GM13976 (cell line): ENCODE measurements around the gene ZC3H7A.
A peak's percentile ranks its signal among the peaks of the same experiment; 100 is the strongest.

Experiments used
- DNase-seq: peaks from one replicate; pipeline ENCODE4 v3.0.0; 2012; ENCODE audit warnings: low spot score
- in situ Hi-C: fragments of 300-500 bp; cut with MboI; formaldehyde crosslinking; loops from one replicate; pipeline ENCODE4 v1.12.0; 2022; ENCODE audit warnings: low sequenced_read_pairs, mixed read lengths, inconsistent platforms; ENCODE audit not compliant: unreplicated experiment
- TF ChIP-seq, protein P1 (sequence below): IDR thresholded peaks from 2 replicates; pipeline ENCODE4 v1.5.1; 2012; ENCODE audit warnings: borderline replicate concordance, mild to moderate bottlenecking; ENCODE audit not compliant: insufficient read depth; ENCODE audit errors: extremely low read depth, missing control alignments, control extremely low read depth

The ZC3H7A gene

DNA sequence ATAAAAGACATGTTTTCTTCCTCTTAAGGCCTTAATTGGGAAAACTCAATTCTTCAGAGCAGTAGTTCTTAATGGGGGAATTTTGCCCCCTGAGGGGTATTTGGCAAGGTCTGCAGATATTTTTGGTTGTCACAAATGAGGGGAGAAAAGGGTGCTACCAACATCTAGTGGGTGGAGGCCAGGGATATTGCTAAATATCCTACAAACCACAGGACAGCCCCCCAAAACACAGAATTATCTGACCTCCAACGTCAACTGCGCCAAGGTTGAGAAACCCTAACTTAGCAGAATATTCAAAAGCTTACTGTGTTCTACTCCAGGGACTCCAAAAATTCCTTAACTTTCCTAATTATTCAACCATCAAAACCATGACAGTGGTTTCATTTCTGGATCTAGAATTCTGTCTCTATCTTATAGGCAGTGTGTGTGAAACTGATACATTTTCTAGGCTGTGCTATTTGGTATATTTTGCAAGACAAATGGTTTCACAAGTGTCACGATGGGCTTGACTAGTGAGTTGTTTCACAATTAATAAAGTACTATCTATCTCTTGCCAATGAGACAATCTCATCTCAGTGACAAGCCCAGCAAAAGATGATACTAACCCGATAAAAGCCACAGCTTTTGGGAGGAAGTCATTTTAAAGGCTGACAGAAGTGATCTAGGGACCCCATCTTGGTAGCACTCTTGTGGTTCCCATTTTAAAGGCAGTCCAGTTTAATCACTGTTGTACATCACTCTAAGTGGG, 69.1 kb downstream of the ZC3H7A start:
- DNase-seq = peak; percentile 47
- TF ChIP-seq, protein P1, sequence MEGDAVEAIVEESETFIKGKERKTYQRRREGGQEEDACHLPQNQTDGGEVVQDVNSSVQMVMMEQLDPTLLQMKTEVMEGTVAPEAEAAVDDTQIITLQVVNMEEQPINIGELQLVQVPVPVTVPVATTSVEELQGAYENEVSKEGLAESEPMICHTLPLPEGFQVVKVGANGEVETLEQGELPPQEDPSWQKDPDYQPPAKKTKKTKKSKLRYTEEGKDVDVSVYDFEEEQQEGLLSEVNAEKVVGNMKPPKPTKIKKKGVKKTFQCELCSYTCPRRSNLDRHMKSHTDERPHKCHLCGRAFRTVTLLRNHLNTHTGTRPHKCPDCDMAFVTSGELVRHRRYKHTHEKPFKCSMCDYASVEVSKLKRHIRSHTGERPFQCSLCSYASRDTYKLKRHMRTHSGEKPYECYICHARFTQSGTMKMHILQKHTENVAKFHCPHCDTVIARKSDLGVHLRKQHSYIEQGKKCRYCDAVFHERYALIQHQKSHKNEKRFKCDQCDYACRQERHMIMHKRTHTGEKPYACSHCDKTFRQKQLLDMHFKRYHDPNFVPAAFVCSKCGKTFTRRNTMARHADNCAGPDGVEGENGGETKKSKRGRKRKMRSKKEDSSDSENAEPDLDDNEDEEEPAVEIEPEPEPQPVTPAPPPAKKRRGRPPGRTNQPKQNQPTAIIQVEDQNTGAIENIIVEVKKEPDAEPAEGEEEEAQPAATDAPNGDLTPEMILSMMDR = no peak
- in situ Hi-C loops = no loop called here

DNA sequence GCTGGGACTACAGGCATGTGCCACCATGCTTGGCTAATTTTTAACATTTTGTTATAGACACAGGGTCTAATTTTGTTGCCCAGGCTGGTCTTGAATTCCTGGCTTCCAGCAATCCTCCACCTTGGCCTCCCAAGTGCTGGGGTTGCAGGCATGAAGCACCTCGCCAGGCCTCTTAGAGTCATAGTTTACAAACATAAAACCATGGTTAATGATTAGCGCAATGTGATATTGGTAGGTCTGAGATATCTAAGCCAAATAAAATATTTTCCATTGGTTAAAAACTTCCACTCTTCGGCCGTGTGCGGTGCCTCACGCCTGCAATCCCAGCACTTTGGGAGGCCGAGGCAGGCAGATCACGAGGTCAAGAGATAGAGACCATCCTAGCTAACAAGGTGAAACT, 71.0 kb downstream of the ZC3H7A start:
- no peak for DNase-seq
- in situ Hi-C loops = no loop called here
- TF ChIP-seq, protein P1 = no peak

DNA sequence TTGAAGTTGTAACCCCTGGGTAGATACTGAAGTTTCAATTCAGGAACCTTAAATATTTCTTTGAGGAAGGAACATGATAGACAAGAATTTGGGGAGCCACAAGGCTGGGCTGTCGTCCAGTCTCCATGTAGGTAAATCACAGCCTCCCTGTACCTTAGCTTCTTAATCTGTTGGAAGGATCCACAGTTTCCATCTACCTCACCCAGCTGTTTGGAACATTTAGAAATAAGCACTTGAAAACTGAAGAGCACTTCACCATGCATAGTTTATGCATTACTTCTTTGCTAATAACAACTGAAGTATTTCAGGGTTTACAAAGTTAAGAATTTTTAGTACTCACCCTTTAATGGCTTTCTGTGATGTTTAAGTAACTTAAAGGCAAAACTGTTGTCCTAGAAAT, 71.6 kb downstream of the ZC3H7A start:
- in situ Hi-C loops = no loop called here
- TF ChIP-seq, protein P1 = no peak
- DNase-seq = no peak

DNA sequence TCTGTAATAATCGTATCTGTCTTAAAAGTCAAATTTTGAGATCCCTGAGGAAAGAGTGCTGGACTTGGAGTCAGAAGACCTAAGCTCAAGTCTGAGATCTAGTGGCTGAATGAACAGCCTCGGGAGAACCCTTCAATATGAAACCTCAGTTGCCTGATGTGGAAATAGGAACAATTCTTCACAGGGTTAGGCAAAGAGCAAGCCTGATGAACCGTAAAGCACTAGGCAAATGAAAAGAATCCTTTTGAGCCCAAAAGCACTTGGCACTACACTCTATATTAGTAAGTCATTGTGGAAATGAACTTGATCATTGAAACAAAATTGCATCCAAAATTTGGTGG, 74.6 kb downstream of the ZC3H7A start:
- TF ChIP-seq, protein P1 = no peak
- in situ Hi-C loops = no loop called here
- DNase-seq = no peak

DNA sequence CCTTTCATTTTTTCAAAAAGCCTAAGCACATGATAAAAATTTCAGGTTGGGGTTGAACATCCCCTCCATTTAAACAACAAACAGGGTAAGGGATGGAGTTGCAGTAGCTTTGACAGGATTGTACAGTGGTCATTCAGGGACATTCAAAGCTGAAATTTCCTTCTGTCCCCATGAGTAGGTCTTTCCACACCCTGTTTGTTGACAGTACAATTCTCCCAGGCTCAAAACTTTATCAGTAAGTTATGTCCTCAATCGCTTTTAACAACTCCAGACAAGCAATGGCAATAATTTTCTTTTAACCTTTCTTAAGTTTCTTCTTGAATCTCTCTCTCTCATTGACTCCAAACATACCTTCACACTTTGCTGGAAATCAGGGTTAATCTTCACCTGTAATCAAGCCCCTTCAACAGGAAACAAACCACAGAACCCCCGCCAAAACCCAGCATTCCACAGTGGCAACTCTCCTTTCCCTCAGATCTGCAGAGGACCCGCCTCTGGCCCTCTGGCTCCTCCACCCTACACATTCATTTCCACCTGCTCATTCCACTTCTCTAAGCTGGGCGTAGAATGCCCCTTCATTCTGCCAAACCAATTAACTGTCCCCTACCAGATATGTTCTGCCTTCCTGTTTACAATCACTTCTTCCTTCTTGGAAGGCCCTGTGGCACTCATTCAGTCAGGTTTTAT, 75.1 kb downstream of the ZC3H7A start:
- in situ Hi-C loops = no loop called here
- TF ChIP-seq, protein P1 = no peak
- DNase-seq = no peak

DNA sequence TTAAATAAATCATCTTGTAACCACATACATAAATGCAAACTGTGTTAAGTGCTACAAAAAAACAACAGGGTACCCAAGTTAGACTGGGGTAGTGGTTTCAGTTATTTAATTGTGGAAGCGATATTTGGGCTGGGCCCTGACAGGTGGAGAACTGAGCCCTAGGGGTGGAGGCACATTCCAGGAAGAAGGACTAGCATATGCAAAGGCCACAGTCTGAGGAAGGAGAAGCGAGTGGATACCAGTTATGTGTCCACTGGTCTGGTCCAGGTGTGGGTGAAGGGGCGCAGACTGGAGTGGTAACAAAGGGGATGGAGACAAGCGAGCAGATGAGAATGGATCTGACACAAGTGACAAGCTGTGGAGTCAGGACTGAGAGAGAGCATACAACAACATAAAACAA, 77.3 kb downstream of the ZC3H7A start:
- TF ChIP-seq, protein P1 = no peak
- in situ Hi-C loops = no loop called here
- DNase-seq = no peak
